SK-N-DZ (cell line): ENCODE data around the gene ST3GAL5.
A peak's percentile ranks its signal among the peaks of the same experiment; 100 is the strongest.
"Not testable (repeated sequence)": the region's sequence is repeated elsewhere in the genome, so short reads cannot be mapped to it uniquely, and the experiment has no call there.

Experiments used
- DNase-seq: peaks from one replicate; pipeline ENCODE4 v3.0.0-alpha.2; 2015; ENCODE audit warnings: low spot score

Gene ST3GAL5

DNA sequence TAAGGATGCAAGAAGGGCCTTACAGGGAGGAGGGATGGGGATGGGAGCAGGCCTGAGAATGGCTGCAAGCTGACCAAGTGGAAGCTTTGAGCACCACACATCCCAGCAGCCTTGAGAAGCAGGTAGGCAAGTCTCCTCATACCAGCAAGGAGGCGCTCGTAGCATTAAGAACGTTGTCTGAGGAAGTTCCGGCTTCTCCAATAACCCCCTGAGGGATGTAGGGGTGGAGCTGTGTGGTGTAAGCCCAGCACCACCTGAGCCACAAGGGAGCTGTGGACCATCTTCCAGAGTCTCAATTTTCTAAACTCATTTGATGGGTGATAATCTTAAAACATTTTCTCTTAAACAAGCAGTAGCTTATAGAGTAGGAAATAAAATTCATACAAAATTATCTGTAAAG lies 50.6 kb downstream of the ST3GAL5 start:
- no peak for DNase-seq

GRCh38 chr2:85834466-85834865 lies 54.3 kb downstream of the ST3GAL5 start:
- DNase-seq = no peak

DNA sequence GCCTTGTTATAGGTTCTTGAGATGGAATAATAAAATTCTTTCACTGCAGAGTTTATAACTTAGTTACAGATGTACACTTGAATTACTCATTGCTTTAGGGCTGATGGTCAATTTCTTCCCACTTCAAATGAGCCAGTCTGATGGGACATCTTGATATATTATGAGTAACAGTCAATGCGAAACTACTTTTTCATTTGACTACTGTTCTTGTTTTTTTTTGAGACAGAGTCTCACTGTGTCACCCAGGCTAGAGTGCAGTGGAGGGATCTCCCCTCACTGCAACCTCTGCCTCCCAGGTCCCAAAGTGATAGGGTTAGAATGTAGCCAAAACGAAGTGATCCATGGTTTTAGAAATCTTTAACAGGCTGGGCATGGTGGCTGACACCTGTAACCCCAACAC lies 57.1 kb downstream of the ST3GAL5 start:
- DNase-seq = no peak

DNA sequence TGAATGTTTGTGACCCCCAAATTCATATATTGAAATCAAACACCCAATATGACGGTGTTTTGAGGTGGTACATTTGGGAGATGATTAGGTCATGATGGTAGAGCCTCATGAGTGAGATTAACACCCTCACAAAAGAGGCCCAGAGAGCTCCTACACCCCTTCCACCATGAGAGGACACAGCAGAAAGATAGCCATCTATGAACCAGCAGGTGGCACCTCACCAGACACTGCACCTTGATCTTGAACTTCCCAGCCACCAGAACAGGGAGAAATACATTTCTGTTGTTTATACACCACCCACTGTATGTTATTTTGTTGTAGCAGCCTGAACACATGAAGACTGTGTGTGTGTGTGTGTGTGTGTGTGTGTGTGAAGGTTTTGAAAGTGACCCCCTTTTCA lies 58.1 kb downstream of the ST3GAL5 start:
- no peak for DNase-seq

DNA sequence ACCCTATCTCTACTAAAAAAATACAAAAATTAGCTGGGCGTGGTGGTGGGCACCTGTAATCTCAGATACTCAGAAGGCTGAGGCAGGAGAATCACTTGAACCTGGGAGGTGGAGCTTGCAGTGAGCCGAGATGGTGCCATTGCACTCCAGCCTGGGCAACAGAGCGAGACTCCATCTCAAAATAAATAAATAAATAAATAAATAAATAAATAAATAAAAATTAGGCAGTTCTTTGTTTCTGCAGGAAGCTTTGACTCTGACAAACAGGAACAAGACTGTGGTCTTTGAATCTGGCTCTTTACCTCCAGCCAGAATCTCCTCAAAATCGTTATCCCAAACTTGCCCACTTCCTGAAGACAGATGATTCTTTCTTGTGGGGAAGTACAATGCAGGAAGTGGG lies 59.4 kb downstream of the ST3GAL5 start:
- DNase-seq = not testable (repeated sequence)

DNA sequence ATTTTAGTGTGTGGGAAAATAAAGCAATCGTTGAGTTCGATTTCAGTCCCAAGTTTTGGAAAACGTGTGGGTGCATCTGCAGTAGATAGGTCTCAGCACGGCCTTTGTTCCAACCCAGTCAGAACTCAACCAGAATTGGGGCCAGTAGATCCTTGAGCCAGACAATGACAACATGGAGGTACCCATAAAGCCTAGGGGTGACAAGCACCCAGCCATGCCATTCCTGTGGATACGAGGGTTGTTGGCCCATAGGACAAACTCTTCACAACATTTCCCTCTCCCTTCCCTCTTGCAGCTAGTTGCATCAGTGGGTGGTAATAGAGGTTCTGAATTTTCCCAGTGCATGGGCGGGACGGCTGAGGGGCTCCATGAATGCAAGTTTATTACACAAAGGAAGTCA lies 60.1 kb downstream of the ST3GAL5 start:
- DNase-seq = no peak

GRCh38 chr2:85827879-85828569 lies 60.8 kb downstream of the ST3GAL5 start:
- no peak for DNase-seq

DNA sequence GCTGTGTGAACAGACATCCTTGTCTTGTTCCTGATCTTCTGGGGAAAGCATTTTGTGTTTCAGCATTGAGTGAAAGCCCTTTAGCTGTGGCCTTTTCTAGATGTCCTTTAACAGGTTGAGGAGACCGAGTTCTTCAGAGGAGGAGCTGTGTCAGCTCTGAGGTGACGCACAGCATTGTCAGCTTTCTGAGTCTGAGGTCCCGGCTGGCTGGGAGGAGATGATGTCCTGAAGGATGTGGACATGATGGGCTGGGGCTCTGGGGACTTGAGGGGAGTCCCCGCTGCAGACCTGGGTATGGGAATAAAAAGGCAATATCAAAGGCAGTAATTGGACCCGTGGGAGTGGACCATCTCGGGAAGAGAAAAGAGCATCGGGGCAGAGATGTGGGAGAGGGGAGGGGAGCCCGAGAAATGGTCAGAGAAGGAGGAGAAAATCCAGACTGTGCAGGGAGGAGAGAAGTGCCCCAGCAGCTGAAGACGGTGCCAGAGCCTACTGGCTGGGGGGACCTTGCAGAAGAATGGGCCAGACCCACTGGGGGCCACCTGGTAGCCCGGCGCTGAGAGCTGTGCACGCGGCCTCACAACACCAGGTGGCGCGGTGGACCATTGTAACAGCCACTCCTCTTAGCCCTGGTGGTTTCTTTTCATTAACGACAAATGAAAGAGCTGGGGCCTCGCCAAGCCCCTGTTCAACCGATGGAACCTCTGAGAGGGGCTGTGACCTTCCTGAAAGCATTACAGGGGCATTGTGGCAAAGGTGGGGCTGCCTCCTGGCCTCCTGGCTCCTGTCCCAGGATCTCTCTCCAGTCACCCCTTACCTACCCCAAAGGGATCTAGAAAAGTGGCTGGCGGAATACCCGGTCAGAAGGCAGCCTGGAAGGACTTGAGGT lies 61.6 kb downstream of the ST3GAL5 start:
- peak; percentile 56 for DNase-seq

DNA sequence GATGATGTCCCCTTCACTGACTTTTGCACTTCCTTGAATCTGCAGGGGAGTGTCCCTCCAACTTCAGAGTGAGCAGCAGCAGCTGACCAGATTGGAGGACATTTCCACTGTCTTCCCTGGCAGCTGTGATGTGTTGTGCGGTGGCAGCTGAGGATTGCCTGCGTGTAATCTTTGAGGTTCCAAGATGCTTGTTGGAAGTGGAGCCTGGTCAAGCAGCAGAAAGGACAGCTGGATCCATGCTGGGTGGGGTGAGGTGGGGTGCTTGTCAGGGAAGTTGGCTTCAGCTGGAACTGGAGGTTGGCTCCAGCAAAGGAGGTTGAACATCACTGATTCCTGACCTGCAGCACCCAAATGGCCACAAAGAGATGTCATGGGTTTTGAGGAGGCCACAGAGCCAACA lies 64.8 kb downstream of the ST3GAL5 start:
- no peak for DNase-seq

DNA sequence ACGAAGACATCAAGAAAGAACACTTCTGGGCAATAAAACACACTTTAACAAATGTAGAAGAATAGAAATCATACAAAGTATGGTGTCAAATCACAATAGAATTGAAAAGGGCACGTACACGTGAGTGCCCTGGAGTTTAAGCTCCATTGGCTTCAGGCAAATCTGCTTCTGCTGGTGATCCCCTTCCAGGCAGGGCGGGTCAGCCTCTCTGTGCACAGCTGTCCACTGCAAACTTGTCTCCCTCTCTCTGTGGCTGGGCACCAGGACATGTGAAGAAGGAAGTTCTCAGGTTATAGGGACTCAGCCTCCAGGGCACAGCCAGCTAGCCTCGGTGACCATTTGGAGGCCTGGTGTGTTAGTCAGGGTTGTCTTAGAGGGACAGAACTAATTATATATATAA lies 66.0 kb downstream of the ST3GAL5 start:
- DNase-seq = no peak

GRCh38 chr2:85819811-85820510 lies 68.8 kb downstream of the ST3GAL5 start:
- no peak for DNase-seq

DNA sequence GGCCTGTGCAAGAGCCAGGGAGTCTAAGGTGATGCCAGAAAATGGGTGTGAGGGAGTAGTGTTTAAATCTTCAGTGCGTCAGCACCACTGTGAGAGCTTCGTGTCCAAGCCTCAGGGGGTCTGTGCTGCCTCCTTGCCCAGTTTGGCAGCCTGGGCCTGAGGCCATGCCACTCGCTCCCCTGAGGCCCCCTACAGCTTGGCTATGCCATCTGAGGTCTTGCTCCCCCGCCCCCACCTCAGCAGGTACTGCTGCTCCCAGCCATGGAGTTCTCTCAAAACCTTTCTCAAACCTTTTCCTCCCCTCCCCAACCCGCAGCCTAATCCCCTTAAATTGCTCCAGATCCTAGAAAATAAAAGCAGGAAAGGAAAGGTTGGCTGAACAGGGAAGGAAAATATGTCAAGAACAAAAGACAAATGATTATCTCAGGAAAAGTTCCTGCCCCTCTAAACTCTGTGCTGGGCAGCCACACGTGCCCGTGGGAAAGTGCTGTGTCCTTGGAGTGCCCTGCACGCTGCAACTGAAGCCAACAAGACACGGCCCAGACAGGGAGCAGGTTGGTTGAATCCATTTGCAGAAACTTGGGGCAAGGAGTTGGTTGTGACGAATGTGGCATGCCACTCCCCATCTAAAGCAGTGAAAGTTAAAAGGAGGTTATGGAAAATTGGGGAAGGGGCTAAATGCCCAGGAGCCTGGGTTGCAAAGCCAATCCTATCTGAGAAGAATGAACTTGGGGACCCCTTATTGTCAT lies 73.8 kb downstream of the ST3GAL5 start:
- no peak for DNase-seq

GRCh38 chr2:85813982-85814801 lies 74.6 kb downstream of the ST3GAL5 start:
- peak; percentile 79 for DNase-seq

DNA sequence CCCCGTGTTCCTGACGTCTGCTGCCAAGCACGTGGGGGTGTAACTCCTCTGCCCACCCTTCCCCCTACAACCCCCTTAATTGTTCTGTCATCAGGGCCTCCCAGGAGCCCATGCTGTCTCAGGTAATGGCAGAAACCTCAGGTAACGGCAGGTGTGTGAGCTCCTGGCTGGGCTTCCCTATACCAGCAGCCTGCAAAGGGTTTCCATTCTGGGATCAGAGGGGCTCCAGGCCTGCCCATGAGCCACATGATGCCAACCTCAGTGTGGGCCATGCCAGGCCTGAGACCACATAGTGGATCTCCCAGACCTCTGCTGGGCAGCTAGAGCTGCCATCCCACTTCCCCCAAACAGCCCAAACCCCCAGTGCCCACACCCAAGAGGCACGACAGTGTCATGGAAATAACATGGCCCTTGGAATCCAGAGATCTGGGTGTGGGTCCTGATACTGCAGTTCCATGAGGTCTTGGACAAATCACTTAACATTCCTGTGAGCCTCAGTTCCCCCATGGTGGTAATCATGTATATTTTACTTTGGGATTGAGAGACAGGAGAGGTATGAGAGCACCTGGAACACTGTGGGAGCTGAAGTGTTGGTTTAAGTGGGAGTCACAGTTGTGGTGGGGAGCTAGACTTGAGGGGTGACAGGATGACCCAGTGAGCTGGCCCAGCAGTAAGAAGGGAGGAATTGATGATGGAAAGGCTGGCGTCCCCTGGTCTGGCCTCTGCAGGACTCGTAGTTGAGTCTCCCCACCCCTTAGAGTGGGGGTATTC lies 75.4 kb downstream of the ST3GAL5 start:
- no peak for DNase-seq

DNA sequence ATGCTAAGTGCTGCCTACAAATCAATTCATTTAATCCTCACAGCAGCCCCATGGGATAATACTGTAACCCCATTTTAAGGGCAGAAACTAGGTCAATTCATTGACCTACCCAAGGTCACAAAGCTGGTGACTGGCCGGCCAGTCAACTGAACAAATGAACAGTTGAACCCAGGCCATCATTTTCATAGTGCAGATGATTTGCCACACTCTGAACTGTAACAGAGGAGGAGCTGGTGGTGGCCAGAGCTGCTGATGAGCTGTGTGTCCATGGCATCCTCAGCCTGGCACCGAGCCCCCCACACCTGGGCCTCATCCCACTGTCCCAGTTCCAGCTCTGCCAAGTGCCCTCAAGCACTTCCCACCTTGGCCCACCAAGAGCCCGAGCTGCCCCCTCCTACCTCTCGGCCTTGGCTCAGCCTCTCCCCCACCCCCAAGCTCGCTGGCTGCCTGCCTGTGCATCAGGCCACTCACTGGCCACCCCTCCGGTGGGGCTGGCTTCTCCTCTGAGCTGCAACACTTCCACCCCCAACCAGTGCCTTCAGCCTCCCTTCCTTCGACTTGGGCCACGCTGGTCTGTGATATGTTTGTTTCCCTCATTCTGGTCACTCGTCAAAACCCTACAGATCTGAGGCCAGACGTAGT lies 76.6 kb downstream of the ST3GAL5 start:
- no peak for DNase-seq

DNA sequence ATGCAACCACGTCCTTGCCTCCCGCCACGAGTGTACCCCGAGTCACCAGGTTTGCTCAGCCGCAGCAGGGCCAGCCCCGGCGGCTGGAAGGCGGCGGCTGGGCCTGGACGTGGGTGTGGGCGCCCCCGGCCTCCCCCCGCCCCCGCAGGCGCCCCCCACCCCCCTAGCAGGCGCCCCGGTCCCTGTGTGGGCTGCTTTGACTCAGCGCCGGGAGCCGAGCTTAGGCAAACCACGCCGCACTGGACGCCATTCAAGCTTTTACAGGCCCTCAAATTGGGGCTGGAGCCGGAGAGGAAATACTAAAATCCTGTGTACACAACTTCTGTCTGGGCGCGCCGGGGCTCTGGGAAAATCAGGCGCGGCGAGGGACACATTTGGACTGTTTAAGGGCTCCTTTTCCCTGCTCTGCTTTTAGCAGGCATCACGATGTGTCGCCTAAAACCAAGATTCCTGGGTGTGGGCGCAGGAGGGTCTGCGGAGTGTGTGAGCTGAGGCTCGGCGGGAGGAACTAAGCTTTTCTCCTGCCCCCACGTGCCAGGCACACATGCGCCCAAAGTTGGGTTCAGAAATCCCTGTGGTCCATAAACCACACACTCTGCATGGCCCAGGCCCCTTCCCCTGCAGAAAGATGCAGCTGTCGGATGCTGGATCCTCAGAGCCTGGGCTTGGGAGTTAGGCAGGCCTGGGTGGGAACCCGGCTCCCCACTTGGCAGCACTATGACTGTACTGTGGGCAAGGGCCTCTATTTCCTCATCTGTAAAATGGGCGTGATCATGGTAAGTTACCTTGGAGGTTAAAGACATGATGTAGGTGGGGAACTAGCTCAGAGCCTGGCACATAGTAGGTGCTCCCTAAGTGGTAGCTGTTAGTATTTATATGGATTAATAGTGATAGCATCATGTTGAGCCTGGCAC lies 77.4 kb downstream of the ST3GAL5 start:
- DNase-seq = no peak

GRCh38 chr2:85810371-85811179 lies 78.2 kb downstream of the ST3GAL5 start:
- no peak for DNase-seq

DNA sequence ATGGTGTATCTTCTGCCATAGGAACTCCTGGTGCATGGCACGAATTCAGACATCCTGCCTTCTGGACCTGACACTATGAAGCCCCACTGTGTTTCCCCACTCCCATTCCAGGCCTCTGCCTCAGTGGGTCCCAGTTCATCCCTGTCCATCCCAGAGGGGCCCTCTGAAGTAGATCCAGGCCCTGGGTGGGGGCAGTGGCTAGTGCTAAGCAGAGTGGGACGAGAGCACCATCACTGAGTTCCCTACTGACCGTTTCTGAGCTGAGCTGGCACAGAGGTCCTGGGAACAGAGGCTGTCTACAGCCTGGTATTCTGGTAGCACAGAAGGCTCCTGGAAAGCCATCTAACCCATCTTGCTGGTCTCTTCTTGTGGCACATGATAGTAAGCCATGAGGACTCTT lies 81.0 kb downstream of the ST3GAL5 start:
- DNase-seq = no peak
